22Rv1 (cell line): ENCODE results near the gene ATG4B.
A peak's percentile ranks its signal among the peaks of the same experiment; 100 is the strongest.

Experiments
- H3K27ac ChIP-seq: fragments of 450-650 bp; 2 replicates; pipeline ENCODE4 v1.5.1; 2017
- CTCF ChIP-seq: fragments of 450-650 bp; IDR thresholded peaks from 2 replicates; pipeline ENCODE4 v1.5.1; 2017; ENCODE audit warnings: mild to moderate bottlenecking
- ZFX ChIP-seq: fragments of 450-650 bp; IDR thresholded peaks from 2 replicates; pipeline ENCODE4 v1.6.1; 2017; ENCODE audit warnings: antibody characterized with exemption, borderline replicate concordance

The ATG4B gene

GRCh38 chr2:241636182-241637017, 1.1 kb upstream of the ATG4B start:
- TF ChIP-seq CTCF: no peak
- no peak for TF ChIP-seq ZFX
- H3K27ac ChIP-seq: peak overlapping the region; percentile 94

- TF ChIP-seq ZFX (no peak), CTCF (no peak)
- H3K27ac ChIP-seq: peak overlapping the region; percentile 94
These were observed 535 bp downstream of the ATG4B start for GRCh38 chr2:241637795-241638660.

GRCh38 chr2:241638940-241639339, 1.4 kb downstream of the ATG4B start:
- TF ChIP-seq CTCF: no peak
- no peak for TF ChIP-seq ZFX

GRCh38 chr2:241639385-241639784, 1.9 kb downstream of the ATG4B start:
- H3K27ac ChIP-seq: no peak overlapping the region
- TF ChIP-seq CTCF (no peak), ZFX (no peak)

More at GRCh38 chr2:241638940-241639339, 1.4 kb downstream of the ATG4B start:
- H3K27ac ChIP-seq: no peak overlapping the region

GRCh38 chr2:241640165-241640795, 2.8 kb downstream of the ATG4B start:
- no peak for TF ChIP-seq ZFX
- TF ChIP-seq CTCF: no peak

GRCh38 chr2:241641631-241642030, 4.1 kb downstream of the ATG4B start:
- TF ChIP-seq CTCF: no peak
- no peak for TF ChIP-seq ZFX
- H3K27ac ChIP-seq: no peak overlapping the region

More at GRCh38 chr2:241640165-241640795, 2.8 kb downstream of the ATG4B start:
- no peak overlapping the region for H3K27ac ChIP-seq
